DMS153 treated with DMSO at 0.1 percent for 48 hours (cell line): ENCODE results near the gene TRPM2.
"Not testable (repeated sequence)": the region's sequence is repeated elsewhere in the genome, so short reads cannot be mapped to it uniquely, and the experiment has no call there.

Experiments
- DNase-seq: peaks from one replicate; lab custom pipeline; 2025; ENCODE audit not compliant: unreplicated experiment; lab: John Stamatoyannopoulos, UW

TRPM2 gene

DNA sequence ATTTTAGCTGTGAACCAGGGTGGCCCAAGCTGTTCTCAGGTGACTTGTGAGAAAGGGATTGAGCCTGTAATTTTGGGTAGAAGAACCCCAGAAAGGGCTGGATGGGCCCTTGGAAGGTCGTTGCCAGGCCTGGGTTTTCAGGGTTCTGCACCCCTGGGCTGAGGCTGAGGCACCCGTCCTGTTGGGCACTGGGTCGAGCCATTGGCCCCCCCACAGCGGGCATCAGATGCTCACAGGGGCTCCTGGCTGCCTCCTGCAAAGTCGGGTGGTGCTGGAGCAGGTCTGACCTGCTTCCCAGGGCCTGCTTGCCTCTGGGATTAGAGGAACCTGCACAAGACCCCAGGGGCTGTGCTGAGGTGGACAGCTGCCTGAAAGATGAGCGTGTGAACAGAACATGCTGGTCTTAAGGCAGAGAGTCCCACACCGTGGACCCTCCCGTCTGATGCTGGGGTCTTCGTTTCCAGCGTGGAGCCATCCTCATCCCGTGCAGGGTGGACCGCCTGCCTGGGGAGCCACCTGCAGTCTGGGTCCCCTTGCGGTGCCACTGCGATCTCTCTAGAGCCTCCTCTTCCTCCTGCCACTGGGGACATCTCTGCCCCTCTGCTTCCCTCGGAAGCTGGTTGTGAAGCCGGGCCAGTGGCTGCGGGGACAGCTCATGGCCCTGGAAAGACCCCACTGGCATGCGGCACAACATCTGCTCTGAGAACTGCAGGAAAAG lies 1.7 kb upstream of the TRPM2 start:
- no peak for DNase-seq

- no peak for DNase-seq
These were observed 1.1 kb upstream of the TRPM2 start for GRCh38 chr21:44352253-44352860.

- no peak for DNase-seq
These were observed 582 bp downstream of the TRPM2 start for GRCh38 chr21:44354001-44354405.

GRCh38 chr21:44354775-44355771 lies 1.7 kb downstream of the TRPM2 start:
- no peak for DNase-seq

DNA sequence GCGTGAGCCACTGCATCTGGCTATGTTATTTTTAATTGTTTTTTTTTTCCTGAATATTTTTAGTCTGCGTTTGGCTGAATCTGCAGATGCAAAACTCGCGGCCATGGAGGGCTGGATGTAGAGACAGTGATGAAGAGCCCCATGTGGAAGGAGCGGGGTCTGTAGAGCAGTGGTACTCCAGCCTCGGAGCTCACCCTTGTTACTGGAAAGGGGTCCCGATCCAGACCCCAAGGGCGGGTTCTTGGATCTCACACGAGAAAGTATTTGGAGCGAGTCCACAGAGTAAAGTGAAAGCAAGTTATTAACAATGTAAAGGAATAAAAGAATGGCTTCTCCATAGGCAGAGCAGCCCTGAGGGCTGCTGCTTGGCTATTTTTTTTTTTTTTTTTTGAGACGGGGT lies 2.7 kb downstream of the TRPM2 start:
- DNase-seq = no peak

DNA sequence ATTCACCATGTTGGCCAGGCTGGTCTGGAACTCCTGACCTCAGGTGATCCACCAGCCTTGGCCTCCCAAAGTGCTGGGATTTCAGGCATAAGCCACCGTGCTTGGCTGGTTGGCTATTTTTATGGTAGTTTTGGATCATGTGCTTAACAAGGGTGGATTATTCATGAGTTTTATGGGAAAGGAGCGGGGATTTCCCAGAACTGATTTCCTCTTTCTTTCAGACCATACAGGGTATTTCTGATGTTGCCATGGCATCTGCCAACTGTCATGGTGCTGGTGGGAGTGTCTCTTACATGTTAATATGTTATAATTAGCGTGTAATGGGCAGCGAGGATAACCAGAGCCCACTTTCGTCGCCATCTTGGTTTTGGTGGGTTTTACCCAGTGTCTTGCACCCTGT lies 3.2 kb downstream of the TRPM2 start:
- no peak for DNase-seq

DNA sequence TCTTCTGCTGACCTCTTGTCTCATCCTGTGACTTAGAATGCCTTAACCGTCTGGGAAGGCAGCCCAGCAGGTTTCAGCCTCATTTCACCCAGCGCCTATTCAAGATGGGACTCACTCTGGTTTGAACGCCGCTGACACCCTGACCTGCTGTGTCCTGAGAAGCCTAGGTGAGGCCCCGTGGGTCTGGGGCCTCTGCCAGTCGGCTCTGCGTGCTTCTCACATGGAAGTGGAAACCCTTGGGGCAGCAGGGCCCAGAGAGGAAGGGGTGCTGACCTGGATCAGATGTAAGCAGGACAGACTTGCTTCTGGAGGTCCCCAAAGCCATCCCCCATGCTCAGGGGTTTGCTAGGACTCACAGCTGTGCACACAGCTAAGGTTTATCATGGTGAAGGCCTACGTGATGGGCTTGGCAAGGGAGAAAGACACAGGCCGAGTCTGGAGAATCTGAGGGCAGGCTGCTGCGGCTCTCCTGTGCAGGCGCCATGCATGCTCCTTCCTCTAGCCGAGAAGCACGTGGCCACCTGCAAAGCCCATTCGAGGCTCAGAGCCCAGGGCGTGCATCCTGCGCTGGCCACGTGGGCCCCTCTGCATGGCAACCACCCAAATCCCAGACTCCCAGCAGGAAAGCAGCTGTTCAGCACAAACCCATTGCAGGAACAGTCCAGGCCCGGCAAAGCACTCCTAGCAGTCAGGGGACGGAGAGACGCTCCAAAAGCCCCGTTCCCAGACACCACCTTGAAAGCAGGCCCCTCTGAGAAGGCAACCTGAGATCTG lies 3.8 kb downstream of the TRPM2 start:
- DNase-seq = no peak

DNA sequence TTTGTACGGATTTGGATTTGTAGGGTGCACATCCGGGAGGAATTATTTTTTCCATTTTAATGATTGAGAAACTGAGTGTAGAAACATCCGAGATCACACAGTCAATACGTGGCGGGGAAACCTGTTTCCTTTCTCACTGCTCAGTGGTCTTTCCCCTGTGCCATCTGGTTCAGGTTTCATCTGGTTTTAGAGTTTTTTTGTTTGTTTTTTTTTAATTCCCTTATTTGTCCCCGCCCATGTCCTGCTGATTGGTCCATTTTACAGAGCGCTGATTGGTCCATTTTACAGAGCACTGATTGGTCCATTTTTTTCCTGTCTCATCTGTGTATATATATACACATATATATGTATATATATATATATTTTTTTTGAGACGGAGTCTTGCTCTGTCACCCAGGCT lies 6.0 kb downstream of the TRPM2 start:
- no peak for DNase-seq

- no peak for DNase-seq
These were observed 6.7 kb downstream of the TRPM2 start for GRCh38 chr21:44360159-44360558.

DNA sequence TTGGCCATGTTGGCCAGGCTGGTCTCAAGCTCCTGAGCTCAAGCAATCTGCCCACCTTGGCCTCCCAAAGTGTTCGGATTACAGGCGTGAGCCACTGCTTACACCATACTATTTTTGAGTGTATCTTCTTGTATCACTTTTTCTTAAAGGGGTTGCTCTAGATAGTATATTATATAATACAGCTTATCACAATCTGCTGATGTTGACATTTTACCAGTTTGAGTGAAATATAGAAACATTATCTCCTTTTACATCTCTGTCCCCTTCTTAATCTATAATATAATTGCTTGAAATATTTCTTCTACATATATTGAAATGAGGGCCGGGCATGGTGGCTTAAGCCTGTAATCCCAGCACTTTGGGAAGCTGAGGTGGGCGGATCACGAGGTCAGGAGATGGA lies 8.5 kb downstream of the TRPM2 start:
- DNase-seq = not testable (repeated sequence)

DNA sequence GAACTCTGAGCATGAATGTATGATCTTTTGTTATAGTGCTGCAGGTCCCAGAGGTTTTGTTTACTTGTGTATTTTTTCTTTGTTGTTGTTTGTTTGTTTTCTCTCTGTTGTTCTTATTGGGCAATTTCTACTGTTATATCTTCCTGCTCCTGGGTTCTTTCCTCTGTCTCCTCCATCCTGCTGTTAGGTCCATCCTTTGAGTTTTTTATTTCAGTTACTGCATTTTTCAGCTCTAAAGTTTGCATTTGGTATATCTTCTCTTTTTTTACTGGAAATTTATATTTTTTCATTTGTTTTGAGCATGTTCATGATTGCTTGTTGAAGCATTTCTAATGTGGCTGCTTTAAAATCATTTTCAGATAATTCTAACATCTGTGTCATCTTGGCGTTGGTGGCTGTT lies 9.9 kb downstream of the TRPM2 start:
- no peak for DNase-seq

- no peak for DNase-seq
These were observed 11.0 kb downstream of the TRPM2 start for GRCh38 chr21:44364151-44365053.

DNA sequence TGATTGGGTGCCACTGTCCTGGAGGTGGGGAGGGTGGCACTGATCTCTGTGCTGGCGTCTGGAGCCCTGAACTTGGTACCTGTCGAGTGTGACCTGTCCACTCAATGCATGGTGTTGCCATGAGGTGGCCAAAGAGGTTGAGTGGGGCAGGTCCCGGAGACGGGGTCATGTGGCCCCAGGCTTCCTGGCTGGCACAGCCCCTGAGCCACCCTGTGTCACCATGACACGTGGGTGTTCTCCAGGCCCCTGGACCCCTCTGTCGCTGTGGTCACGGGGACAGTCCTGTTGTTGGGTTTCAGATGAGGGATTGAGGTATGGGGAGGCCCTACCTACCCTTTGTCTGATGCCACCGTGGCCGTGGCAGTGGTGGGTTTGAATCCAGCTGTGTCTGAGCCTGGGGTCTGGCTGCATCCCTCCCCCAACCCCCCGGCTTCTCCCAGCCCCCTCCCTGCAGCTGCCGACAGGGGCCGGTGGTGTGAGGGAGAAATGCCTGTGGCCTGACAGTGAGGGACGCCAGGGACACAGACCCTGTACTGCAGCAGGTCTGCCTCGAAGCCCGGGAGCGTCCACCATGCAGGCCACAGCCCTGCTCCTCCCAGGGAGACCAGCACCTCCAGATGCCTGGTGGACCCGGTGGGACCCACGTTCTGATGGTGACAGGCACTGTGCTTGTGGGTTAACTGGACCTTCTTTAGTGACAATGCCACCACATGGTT lies 12.0 kb downstream of the TRPM2 start:
- DNase-seq = no peak

GRCh38 chr21:44365967-44366585 lies 12.7 kb downstream of the TRPM2 start:
- DNase-seq = no peak

DNA sequence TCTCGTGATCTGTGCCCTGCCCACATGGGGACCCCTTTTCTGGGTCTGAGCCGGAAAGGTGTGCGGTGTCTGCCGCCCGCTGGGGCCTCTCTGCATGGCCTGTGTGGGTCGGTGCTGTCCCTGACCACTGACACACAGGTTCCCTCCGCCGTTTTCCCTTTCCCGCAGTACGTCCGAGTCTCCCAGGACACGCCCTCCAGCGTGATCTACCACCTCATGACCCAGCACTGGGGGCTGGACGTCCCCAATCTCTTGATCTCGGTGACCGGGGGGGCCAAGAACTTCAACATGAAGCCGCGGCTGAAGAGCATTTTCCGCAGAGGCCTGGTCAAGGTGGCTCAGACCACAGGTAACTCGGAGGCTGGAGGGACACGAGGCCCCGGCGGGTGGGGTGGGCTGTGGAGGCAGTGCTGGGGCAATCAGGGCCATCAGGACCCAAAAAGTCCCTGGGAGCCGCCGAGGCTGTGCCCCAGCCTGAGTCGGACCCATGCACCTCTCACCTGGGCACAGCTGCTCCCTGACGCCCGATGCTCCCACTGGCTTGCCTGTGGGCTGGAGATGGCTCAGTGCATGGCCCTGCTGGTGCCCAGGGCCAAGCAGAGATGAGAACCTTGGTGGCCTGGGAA lies 13.3 kb downstream of the TRPM2 start:
- no peak for DNase-seq

DNA sequence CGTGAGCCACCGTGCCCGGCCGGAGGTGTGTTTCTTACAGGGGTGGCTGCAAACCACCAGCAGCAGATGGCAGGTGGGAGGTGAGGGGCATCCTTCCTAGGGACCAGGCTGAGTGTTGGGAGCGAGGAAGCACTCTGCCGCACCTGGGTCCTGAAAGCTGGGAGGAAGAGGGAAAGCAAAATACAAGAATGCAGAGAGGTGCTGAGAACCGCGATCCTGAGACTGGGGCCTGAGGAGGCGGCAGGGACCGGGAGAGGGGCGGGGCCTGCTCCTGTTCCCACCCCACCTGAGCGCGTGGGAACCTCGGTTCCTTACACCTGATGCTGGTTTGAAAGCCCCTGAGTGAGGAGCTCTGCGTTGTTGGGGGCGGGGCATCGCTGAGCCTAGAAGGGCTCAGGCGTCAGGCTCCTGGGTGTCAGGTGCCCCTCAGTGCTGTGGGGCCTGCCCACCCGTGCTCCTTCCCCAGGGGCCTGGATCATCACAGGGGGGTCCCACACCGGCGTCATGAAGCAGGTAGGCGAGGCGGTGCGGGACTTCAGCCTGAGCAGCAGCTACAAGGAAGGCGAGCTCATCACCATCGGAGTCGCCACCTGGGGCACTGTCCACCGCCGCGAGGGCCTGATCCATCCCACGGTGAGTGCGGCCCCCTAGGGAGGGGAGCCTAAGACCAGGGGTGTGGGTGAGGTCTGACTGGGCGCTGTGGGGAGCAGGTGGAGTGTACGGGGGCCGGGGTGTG lies 15.5 kb downstream of the TRPM2 start:
- DNase-seq = no peak

DNA sequence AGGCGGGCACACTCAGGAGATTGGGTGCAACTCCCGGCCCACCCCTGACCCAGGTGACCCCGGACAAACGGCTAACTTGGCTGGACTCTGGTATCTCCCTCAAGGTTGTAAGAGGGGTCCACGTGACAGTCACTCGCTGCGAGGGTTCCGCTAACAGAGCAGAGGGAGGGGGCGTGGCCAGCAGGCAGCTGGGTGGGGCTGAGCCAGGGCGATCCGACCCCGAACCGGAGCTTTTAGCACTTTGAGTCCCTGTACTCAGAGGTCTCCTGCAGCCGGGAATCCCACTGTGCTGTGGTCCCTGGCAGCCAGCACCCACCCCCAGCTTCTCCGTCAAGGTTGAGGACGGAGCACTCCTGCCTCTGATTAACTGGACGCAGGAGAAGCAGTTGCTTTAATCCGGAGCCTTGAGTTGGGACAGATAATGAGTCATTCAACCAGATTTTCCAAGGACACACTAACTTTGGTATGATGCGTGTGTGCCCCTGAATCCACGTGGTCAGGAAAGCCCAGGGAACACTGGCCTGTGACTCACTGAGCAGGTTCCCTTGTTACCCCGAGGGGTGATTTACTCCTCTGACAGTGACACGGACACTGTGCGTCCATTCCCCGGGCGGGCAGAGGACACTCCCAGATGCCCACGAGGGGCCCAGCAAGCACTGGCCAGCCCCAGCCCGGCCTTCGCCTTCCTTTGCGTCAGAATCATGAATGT lies 16.8 kb downstream of the TRPM2 start:
- no peak for DNase-seq
